CD8-positive, alpha-beta memory T cell (primary cell): ENCODE data around the gene NFATC2. TPM values are rescaled to one million over a fixed set of nuclear protein-coding genes. Genes with fewer than 3 reads are reported as not detected.
"Not testable (repeated sequence)": the region's sequence is repeated elsewhere in the genome, so short reads cannot be mapped to it uniquely, and the experiment has no call there.

Experiments
- CTCF ChIA-PET: fragments of 350-600 bp; sonication (Branson Sonifier 250); formaldehyde crosslinking; loops from one replicate; lab custom pipeline; 2021; ENCODE audit warnings: antibody characterized with exemption; lab: Charles Lee
- POLR2A ChIA-PET: fragments of 350-600 bp; sonication (Branson Sonifier 250); formaldehyde crosslinking; loops from one replicate; lab custom pipeline; 2021; ENCODE audit warnings: antibody characterized with exemption; lab: Charles Lee
- DNase-seq, 5 donors: peaks; one replicate each; pipeline versions ENCODE4 v3.0.0 to v3.0.0-alpha.2; 2020 to 2022; ENCODE audit warnings: mixed read lengths in 1 of 5
- H3K27ac ChIP-seq: one replicate; pipeline ENCODE4 v1.7.0; 2013; ENCODE audit warnings: low read depth, mild to moderate bottlenecking, low read length, moderate library complexity
- H3K27me3 ChIP-seq: 2 replicates; pipeline ENCODE4 v1.7.0; 2013; ENCODE audit warnings: low read length, mild to moderate bottlenecking; ENCODE audit not compliant: insufficient read depth, poor library complexity, severe bottlenecking
- H3K36me3 ChIP-seq: 2 replicates; pipeline ENCODE4 v1.7.0; 2013; ENCODE audit warnings: mild to moderate bottlenecking, low read length, moderate library complexity; ENCODE audit not compliant: insufficient read depth
- H3K4me1 ChIP-seq: 2 replicates; pipeline ENCODE4 v1.7.0; 2013; ENCODE audit warnings: mild to moderate bottlenecking, low read length, moderate library complexity; ENCODE audit not compliant: insufficient read depth
- H3K4me3 ChIP-seq: 2 replicates; pipeline ENCODE4 v1.7.0; 2013; ENCODE audit warnings: mild to moderate bottlenecking, low read length
- H3K9me3 ChIP-seq: 2 replicates; pipeline ENCODE4 v1.7.0; 2013; ENCODE audit warnings: mild to moderate bottlenecking, low read length
- H3K27ac Mint-ChIP-seq, 8 donors: one replicate each; pipeline ENCODE4 v1.8.0; 2020 to 2021; ENCODE audit warnings: mixed read lengths in 8 of 8, mild to moderate bottlenecking in 6 of 8, inconsistent platforms in 3 of 8, moderate library complexity in 3 of 8
- H3K27me3 Mint-ChIP-seq, 2 donors: one replicate each; pipeline ENCODE4 v1.8.0; 2020 to 2021; ENCODE audit warnings: mixed read lengths in 2 of 2, mild to moderate bottlenecking in 1 of 2, moderate library complexity in 1 of 2
- H3K36me3 Mint-ChIP-seq, 3 donors: one replicate each; pipeline ENCODE4 v1.8.0; 2020 to 2021; ENCODE audit warnings: mixed read lengths in 3 of 3, inconsistent platforms in 1 of 3, mild to moderate bottlenecking in 1 of 3
- H3K4me1 Mint-ChIP-seq, 3 donors: one replicate each; pipeline ENCODE4 v1.8.0; 2020 to 2021; ENCODE audit warnings: mixed read lengths in 3 of 3, inconsistent platforms in 1 of 3, mild to moderate bottlenecking in 1 of 3
- H3K4me3 Mint-ChIP-seq, 7 donors: one replicate each; pipeline ENCODE4 v1.8.0; 2020 to 2021; ENCODE audit warnings: mixed read lengths in 7 of 7, mild to moderate bottlenecking in 6 of 7, moderate library complexity in 4 of 7, inconsistent platforms in 2 of 7
- H3K9me3 Mint-ChIP-seq, 5 donors: one replicate each; pipeline ENCODE4 v1.8.0; 2020 to 2022; ENCODE audit warnings: mixed read lengths in 5 of 5, mild to moderate bottlenecking in 3 of 5, moderate library complexity in 2 of 5, inconsistent platforms in 1 of 5
- polyA plus RNA-seq: library from polyadenylated mRNA; unstranded; fragments of 300-500 nt; fragmentation: Illumina TruSeq; gene quantifications from one replicate; pipeline ENCODE4 v1.2.3, GENCODE V29; 2021
- total RNA-seq, 2 experiments: library from RNA; stranded (reverse); gene quantifications; one replicate each; pipeline ENCODE4 v1.2.3, GENCODE V29; 2021

Gene NFATC2
- total and polyA plus RNA-seq, 3 experiments from 2014 or later = 52.1 to 64.4 (median 63.0) TPM

DNA sequence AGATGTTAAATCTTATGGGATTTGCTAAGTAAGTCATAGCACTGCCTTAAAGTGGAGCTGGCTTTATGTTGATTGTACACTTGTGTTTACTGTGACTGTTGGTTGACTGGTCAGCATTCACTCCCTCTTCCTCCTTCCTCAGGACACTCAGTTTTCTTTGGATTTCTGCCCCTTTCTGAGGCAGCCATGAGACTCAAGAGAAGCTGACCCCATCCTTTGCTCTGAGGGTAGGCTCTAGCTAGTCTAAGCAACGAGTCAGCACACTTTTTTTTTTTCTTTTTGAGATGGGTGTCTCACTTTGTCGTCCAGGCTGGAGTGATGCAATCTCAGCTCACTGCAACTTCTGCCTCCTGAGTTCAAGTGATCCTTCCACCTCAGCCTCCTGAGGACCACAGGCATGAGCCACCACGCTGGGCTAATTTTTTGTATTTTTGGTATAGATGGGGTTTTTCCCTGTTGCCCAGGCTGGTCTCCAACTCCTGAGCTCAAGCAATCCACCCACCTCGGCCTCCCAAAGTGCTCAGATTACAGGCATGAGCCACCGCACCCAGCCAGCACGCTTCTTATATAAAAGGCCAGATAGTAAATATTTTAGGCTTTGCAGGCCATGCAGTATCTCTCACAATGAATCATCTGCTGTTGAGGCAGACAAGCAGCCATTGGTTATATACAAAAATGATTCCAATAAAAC is 191.4 kb downstream of the NFATC2 start:
- no peak overlapping the region for H3K4me3 Mint-ChIP-seq
- ChIA-PET POLR2A (no interaction called here), CTCF (no interaction called here)
- no peaks in the 10 kb centered on the region for H3K9me3 Mint-ChIP-seq
- no peak overlapping the region for H3K27ac ChIP-seq
- H3K36me3 ChIP-seq = no peaks in the 10 kb centered on the region
- no peak for DNase-seq
- H3K36me3 Mint-ChIP-seq = peaks cover 0 to 3% (median 2%) of the 10 kb centered on the region in 3 donors
- H3K4me1 ChIP-seq = no peaks in the 10 kb centered on the region
- H3K27me3 Mint-ChIP-seq = no peaks in the 10 kb centered on the region
- no peak overlapping the region for H3K4me3 ChIP-seq
- no peak overlapping the region for H3K27ac Mint-ChIP-seq
- H3K4me1 Mint-ChIP-seq = peaks cover 0 to 4% (median 2%) of the 10 kb centered on the region in 3 donors
- H3K27me3 ChIP-seq = no peaks in the 10 kb centered on the region
- H3K9me3 ChIP-seq = no peaks in the 10 kb centered on the region

DNA sequence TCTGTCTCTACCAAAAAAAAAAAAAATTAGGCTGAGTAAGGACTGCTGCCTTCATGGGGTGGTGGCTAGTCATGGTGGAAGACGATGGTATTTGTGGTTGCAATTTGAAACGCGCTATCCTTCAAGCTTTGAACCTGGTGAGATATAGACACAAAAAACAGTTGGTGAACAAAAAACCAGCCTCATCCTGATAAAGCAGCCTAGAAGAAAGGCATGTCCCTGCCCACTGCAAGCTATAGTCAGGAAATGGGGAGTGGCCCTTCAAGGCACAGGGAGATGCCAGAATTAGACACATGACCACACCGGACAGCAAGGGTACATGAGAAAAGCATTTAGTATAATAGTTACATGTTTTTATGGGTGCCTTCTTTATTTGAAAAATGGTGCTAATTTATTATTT is 193.6 kb downstream of the NFATC2 start:
- CTCF ChIA-PET = interaction anchor here (1.2 kb wide), 1 partner anchor 23 kb away, joined by 3 read pairs; no protein-coding TSS in a partner anchor
- Histone ChIP-seq H3K4me3 (no peak overlapping the region), H3K27me3 (no peaks in the 10 kb centered on the region), H3K4me1 (no peaks in the 10 kb centered on the region), H3K36me3 (no peaks in the 10 kb centered on the region), H3K9me3 (no peaks in the 10 kb centered on the region), H3K27ac (no peak overlapping the region)
- no peak for DNase-seq
- POLR2A ChIA-PET = interaction anchor here (0.6 kb wide), 1 partner anchor 38 kb away, joined by 3 read pairs; no protein-coding TSS in a partner anchor
- no peaks in the 10 kb centered on the region for H3K4me1 Mint-ChIP-seq
- H3K27ac Mint-ChIP-seq = peak overlapping the region in 1 of 8 donors; percentile 19
- peaks cover 0 to 5% (median 2%) of the 10 kb centered on the region in 3 donors for H3K36me3 Mint-ChIP-seq
- no peaks in the 10 kb centered on the region for H3K9me3 Mint-ChIP-seq
- peaks cover 0 to 1% of the 10 kb centered on the region in 2 donors for H3K27me3 Mint-ChIP-seq
- H3K4me3 Mint-ChIP-seq = no peak overlapping the region

DNA sequence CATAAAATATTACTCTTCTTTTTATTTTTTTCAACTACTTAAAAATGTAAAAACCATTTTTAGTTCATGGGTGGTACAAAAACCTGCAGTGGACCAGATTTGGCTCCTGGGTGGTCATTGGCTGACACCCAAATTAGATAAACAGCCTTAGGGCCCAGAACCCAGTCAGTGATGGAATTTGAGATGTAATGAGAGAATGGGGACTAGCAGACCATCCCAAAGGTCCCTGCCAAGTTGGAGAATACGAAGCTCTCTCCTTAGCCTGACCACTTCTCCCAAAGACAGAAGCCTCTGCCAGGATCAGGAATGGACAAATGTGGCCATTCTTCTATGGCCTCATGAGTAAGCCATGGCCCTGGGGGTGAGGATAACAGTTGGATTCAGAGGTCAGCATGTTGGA is 194.7 kb downstream of the NFATC2 start:
- ChIA-PET POLR2A (no interaction called here), CTCF (interaction anchor here (1.2 kb wide), 2 partner anchors 22 to 247 kb away, joined by 3 to 4 read pairs; no protein-coding TSS in a partner anchor)
- no peaks in the 10 kb centered on the region for H3K9me3 ChIP-seq
- no peak overlapping the region for H3K27ac Mint-ChIP-seq
- no peaks in the 10 kb centered on the region for H3K27me3 ChIP-seq
- H3K4me3 ChIP-seq = no peak overlapping the region
- no peak overlapping the region for H3K27ac ChIP-seq
- peaks cover 0 to 8% (median 5%) of the 10 kb centered on the region in 3 donors for H3K36me3 Mint-ChIP-seq
- peaks cover 0 to 3% of the 10 kb centered on the region in 2 donors for H3K27me3 Mint-ChIP-seq
- no peak overlapping the region for H3K4me3 Mint-ChIP-seq
- DNase-seq = no peak
- no peaks in the 10 kb centered on the region for H3K4me1 ChIP-seq
- no peaks in the 10 kb centered on the region for H3K36me3 ChIP-seq
- H3K9me3 Mint-ChIP-seq = peaks cover 0 to 3% (median 0%) of the 10 kb centered on the region in 5 donors
- no peaks in the 10 kb centered on the region for H3K4me1 Mint-ChIP-seq

DNA sequence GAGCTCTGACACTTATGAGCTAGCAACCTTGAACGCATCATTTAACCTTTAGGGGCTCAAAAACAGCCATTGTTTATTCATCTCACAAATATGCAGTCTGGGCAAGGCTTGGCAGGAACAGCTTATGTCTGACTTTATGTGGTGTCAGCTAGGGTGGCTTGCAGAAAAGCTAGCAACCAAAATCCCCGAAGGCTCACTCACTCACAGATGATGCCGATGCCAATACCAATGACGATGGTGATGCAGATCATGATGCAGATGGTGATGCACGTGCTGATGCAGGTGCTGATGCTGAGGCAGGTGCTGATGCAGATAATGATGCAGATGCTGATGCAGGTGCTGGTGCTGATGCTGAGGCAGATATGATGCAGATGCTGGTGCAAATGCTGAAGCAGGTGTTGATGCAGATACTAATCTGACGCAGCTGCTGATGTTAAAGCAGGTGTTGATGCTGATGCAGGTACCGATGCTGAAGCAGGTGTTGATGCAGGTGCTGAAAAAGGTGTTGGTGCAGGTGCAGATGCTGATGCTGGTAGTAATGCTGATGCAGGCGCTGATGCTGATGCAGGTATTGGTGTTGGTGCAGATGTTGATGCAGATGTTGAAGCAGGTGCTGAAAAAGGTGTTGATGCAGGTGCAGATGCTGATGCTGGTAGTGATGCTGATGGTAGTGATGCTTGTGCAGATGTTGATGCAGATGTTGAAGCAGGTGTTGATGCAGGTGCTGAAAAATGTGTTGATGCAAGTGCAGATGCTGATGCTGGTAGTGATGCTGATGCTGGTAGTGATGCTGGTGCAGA is 195.6 kb downstream of the NFATC2 start:
- Histone ChIP-seq H3K27ac (no peak overlapping the region), H3K36me3 (no peaks in the 10 kb centered on the region), H3K4me3 (no peak overlapping the region), H3K27me3 (no peaks in the 10 kb centered on the region), H3K4me1 (no peaks in the 10 kb centered on the region), H3K9me3 (no peaks in the 10 kb centered on the region)
- H3K27ac Mint-ChIP-seq = peak overlapping the region in 1 of 8 donors; percentile 66
- CTCF ChIA-PET = interaction anchor here (1.2 kb wide), 1 partner anchor 21 kb away, joined by 3 read pairs; no protein-coding TSS in a partner anchor
- H3K27me3 Mint-ChIP-seq = peaks cover 0 to 4% of the 10 kb centered on the region in 2 donors
- no peak for DNase-seq
- H3K9me3 Mint-ChIP-seq = peaks cover 0 to 3% (median 0%) of the 10 kb centered on the region in 5 donors
- no peaks in the 10 kb centered on the region for H3K4me1 Mint-ChIP-seq
- no peak overlapping the region for H3K4me3 Mint-ChIP-seq
- POLR2A ChIA-PET = no interaction called here
- H3K36me3 Mint-ChIP-seq = peaks cover 0 to 8% (median 5%) of the 10 kb centered on the region in 3 donors

DNA sequence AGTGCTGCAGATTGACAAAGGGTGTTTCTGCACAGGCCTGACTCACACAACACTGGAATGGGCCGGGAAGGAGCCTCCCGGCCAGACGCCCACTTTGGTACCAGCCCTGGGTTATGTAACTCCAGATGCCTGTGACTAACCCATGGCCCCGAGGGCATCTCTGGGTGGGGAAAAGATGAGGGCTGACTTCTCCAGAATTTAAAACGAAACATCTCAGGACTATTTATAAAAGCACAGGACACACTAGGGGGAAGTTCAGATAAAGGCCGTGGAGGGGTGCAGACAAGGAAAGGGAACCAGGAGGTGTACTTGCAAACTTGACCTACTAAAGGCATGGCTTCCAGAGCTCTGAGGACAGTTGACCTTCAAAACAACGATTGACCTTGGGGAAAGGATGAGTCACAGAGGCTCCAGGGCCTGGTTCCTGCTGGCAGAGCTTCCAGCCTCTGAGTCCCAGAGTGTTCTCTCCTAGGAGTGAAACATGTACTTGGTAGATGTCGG is 196.9 kb downstream of the NFATC2 start:
- Histone ChIP-seq H3K4me3 (no peak overlapping the region), H3K36me3 (no peaks in the 10 kb centered on the region), H3K27me3 (no peaks in the 10 kb centered on the region), H3K27ac (no peak overlapping the region), H3K9me3 (no peaks in the 10 kb centered on the region), H3K4me1 (no peaks in the 10 kb centered on the region)
- no peak overlapping the region for H3K27ac Mint-ChIP-seq
- no peak for DNase-seq
- peaks cover 0 to 8% (median 7%) of the 10 kb centered on the region in 3 donors for H3K36me3 Mint-ChIP-seq
- H3K4me1 Mint-ChIP-seq = no peaks in the 10 kb centered on the region
- POLR2A ChIA-PET = no interaction called here
- CTCF ChIA-PET = no interaction called here
- H3K27me3 Mint-ChIP-seq = peaks cover 0 to 5% of the 10 kb centered on the region in 2 donors
- peaks cover 0 to 3% (median 0%) of the 10 kb centered on the region in 5 donors for H3K9me3 Mint-ChIP-seq
- no peak overlapping the region for H3K4me3 Mint-ChIP-seq

DNA sequence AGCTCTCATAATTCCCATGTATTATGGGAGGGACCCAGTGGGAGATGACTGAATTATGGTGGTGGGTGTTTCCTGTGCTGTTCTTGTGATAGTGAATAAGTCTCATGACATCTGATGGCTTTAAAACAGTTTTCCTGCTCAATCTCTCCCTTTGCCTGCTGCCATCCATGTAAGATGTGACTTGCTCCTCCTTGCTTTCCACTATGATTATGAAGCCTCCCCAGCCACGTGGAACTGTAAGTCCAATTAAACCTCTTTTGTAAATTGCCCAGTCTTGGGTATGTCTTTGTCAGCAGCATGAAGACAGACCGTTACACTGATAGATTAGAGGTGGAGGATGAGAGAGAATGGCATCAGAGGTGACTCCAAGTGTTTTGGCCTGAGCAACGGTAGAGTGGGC is 198.7 kb downstream of the NFATC2 start:
- H3K4me3 Mint-ChIP-seq, CTCF ChIA-PET: not testable (repeated sequence)

DNA sequence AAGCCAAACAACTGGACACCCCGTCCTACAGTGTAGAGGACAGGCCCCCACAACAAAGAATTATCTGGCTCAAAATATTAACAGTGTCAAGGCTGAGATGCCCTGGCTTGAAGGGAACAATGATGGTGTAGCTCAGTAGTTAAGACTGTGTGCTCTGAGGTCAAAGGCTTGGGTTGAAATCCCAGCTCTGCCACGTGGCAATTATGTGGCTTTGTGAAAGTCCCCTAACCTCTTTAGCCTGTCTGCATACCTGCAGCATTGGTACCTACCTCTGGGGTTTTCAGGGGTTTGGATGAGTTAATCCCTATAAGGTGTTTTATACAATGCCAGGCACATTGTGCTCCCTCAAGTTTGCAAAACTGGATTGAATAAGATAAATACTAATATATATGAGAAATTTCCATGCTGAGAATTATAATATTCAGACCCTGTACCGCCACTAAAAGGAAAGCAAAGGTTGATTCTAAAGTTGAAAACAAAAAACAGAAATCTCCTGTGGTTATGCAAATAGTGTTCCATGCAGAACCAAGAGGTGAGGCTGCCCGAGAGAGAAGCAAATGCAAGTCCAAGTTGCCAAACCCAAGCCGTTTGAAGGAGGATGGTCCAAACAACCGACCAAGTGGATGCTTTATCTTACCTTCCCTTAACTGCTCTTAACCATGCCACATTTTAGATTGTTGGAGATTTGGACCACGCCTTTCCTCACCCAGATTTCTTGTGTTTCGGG is 199.8 kb downstream of the NFATC2 start:
- Histone ChIP-seq H3K27ac (no peak overlapping the region), H3K27me3 (no peaks in the 10 kb centered on the region), H3K4me1 (no peaks in the 10 kb centered on the region), H3K36me3 (no peaks in the 10 kb centered on the region), H3K9me3 (no peaks in the 10 kb centered on the region), H3K4me3 (no peak overlapping the region)
- Mint-ChIP-seq H3K4me1 (peaks cover 2 to 13% (median 11%) of the 10 kb centered on the region in 3 donors), H3K36me3 (peaks cover 0 to 8% (median 7%) of the 10 kb centered on the region in 3 donors), H3K27ac (peak overlapping the region in 1 of 8 donors; percentile 10), H3K27me3 (peaks cover 0 to 5% of the 10 kb centered on the region in 2 donors), H3K9me3 (peaks cover 0 to 3% (median 0%) of the 10 kb centered on the region in 5 donors), H3K4me3 (no peak overlapping the region)
- ChIA-PET CTCF (interaction anchor here (1.7 kb wide), 1 partner anchor 17 kb away, joined by 6 read pairs; no protein-coding TSS in a partner anchor), POLR2A (no interaction called here)
- DNase-seq = no peak

More for the DNA sequence above, 198.7 kb downstream of the NFATC2 start:
- H3K27me3 ChIP-seq, H3K36me3 ChIP-seq, H3K4me1 Mint-ChIP-seq, H3K27ac ChIP-seq, H3K36me3 Mint-ChIP-seq, H3K9me3 Mint-ChIP-seq, POLR2A ChIA-PET, H3K9me3 ChIP-seq, H3K4me3 ChIP-seq, H3K27me3 Mint-ChIP-seq, H3K4me1 ChIP-seq, DNase-seq: not testable (repeated sequence)
- H3K27ac Mint-ChIP-seq = peak overlapping the region in 1 of 8 donors; percentile 28
